K562 (cell line): ENCODE results near the gene ARL16. TPM values are rescaled to one million over a fixed set of nuclear protein-coding genes. Genes with fewer than 3 reads are reported as not detected.

ENCODE experiments used
- ARID3B ChIP-seq: fragments of 250-450 bp; sonication (Bioruptor Pico); IDR thresholded peaks from 2 replicates; pipeline ENCODE4 v1.4.0; 2020; ENCODE audit warnings: borderline replicate concordance
- CUX1 ChIP-seq: fragments of 200-800 bp; sonication (Bioruptor generic); IDR thresholded peaks from 2 replicates; pipeline ENCODE4 v1.6.1; 2016; ENCODE audit warnings: missing genetic modification characterization, missing compliant biosample characterization
- FUS ChIP-seq: fragments of 200-400 bp; formaldehyde crosslinking; optimal IDR thresholded peaks from 2 replicates; pipeline ENCODE3; 2017; ENCODE audit warnings: low read depth, low read length
- GTF3C2 ChIP-seq: IDR thresholded peaks from 3 replicates; pipeline ENCODE4 v1.6.1; 2011; ENCODE audit warnings: borderline replicate concordance, mild to moderate bottlenecking, moderate library complexity; ENCODE audit not compliant: insufficient read length; ENCODE audit errors: extremely low read depth
- JUNB ChIP-seq: fragments of 450-650 bp; formaldehyde crosslinking; conservative IDR thresholded peaks from 2 replicates; pipeline ENCODE4 v1.4.0; 2020; ENCODE audit warnings: mild to moderate bottlenecking
- NONO ChIP-seq, 2 experiments: fragments of 200-400 bp in 1 of 2; fragments of 450-650 bp in 1 of 2; formaldehyde crosslinking in 1 of 2; IDR thresholded peaks; 2 replicates each; pipeline ENCODE4 v1.6.1; 2017; ENCODE audit warnings: low read depth in 2 of 2, mild to moderate bottlenecking in 2 of 2, moderate library complexity in 2 of 2, low read length in 1 of 2
- PCBP1 ChIP-seq: fragments of 200-400 bp; formaldehyde crosslinking; IDR thresholded peaks from 2 replicates; pipeline ENCODE4 v1.6.1; 2018; ENCODE audit warnings: mild to moderate bottlenecking, low read depth, low read length; ENCODE audit not compliant: poor library complexity, severe bottlenecking
- PPARD ChIP-seq: fragments of 250-450 bp; sonication (Bioruptor Pico); IDR thresholded peaks from 2 replicates; pipeline ENCODE4 v1.8.0; 2022; ENCODE audit warnings: inconsistent platforms, mild to moderate bottlenecking, moderate library complexity
- RB1 ChIP-seq: fragments of 450-650 bp; IDR thresholded peaks from 2 replicates; pipeline ENCODE4 v1.6.1; 2017; ENCODE audit warnings: low read depth, mild to moderate bottlenecking
- SP1 ChIP-seq: sonication (generic); formaldehyde crosslinking; IDR thresholded peaks from 2 replicates; pipeline ENCODE4 v1.8.1; 2022; ENCODE audit warnings: mild to moderate bottlenecking, missing genetic modification reagents
- ZBTB2 ChIP-seq: fragments of 450-650 bp; IDR thresholded peaks from 2 replicates; pipeline ENCODE4 v1.6.1; 2016; ENCODE audit warnings: antibody characterized with exemption
- ZKSCAN3 ChIP-seq: fragments of 250-450 bp; sonication (Bioruptor Pico); IDR thresholded peaks from 2 replicates; pipeline ENCODE4 v1.4.0; 2020
- ZNF512 ChIP-seq: IDR thresholded peaks from 2 replicates; pipeline ENCODE4 v1.6.1; 2016; ENCODE audit warnings: missing genetic modification characterization, missing compliant biosample characterization
- polyA plus RNA-seq, 8 experiments: library from polyadenylated mRNA; depleted of rRNA in 4 of 8; stranded (reverse) in 5 of 8; unstranded in 3 of 8; fragments of >200 nt; fragmentation: Nextera tagmentation in 2 of 8; fragmentation: Illumina TruSeq in 1 of 8; extraction: Ambion mirVana in 2 of 8; extraction: Trizol in 1 of 8; gene quantifications; 2 replicates each; pipeline versions ENCODE4 v1.2.1 to v1.2.3, GENCODE V29; 2011 to 2014; ENCODE audit warnings: inconsistent platforms in 1 of 8, missing spikeins in 1 of 8
- total RNA-seq, 7 experiments: library from RNA; depleted of rRNA in 6 of 7; stranded (reverse); fragments of >200 nt in 6 of 7; fragmentation: Illumina TruSeq in 2 of 7; extraction: Trizol in 2 of 7; gene quantifications; 2 replicates each; pipeline versions ENCODE4 v1.2.1 to v1.2.3, GENCODE V29; 2011 to 2021; ENCODE audit warnings: low replicate concordance in 1 of 7

Gene ARL16
- total and polyA plus RNA-seq, 9 of the 15 experiments (the other 6 are each of a cell fraction or from before 2014, with no cell fraction given), result 5.4 to 32.4 (median 22.6) TPM

GRCh38 chr17:81722184-81723120 is 38.9 kb upstream of the ARL16 start (continued):
- no peak for TF ChIP-seq RB1
- no peak for TF ChIP-seq ZNF512 (tag)
- TF ChIP-seq FUS, result no peak
- TF ChIP-seq NONO (IDR thresholded peaks at IDR 0.05; ENCODE audit: low read depth in 2 of 2, low read length in 1 of 2), result no peak
- TF ChIP-seq ARID3B (CRISPR knock-in tag), result no peak
- no peak for TF ChIP-seq CUX1
- TF ChIP-seq ZBTB2, result no peak
- TF ChIP-seq SP1 (CRISPR knock-in tag), result no peak
- no peak for TF ChIP-seq PPARD (CRISPR knock-in tag)
- no peak for TF ChIP-seq PCBP1
- no peak for TF ChIP-seq GTF3C2
- no peak for TF ChIP-seq ZKSCAN3 (CRISPR knock-in tag)
- TF ChIP-seq JUNB (CRISPR knock-in tag), result no peak
